GM19438 (cell line): Measurements from ENCODE around the gene KAZN.

Experiments
- ATAC-seq: cut with Tn5 transposase; IDR thresholded peaks from one replicate; pipeline ENCODE4 v1.9.1; 2021; ENCODE audit warnings: low read depth; ENCODE audit not compliant: unreplicated experiment

The KAZN gene

GRCh38 chr1:15062479-15063099 lies 464.1 kb downstream of the KAZN start:
- no peak for ATAC-seq

DNA sequence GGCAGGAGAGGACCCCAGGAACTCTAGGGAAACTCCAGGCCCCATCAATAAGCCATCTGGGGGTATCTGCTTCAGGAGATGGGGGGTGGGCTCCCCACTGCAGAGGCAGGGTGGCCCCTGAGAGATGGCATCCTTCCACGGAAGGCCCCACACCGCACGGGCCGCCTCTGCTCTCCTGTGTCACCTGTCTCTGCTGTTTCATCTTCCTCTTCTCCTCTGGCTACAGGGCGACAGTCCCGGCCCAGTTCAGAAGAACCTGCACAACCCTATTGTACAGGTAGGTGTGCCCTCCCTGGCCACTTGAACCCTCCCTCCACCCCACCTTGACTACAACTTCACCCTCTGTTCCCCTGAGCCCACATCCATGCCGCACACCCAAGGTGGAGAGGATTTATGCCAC lies 464.9 kb downstream of the KAZN start:
- no peak for ATAC-seq

DNA sequence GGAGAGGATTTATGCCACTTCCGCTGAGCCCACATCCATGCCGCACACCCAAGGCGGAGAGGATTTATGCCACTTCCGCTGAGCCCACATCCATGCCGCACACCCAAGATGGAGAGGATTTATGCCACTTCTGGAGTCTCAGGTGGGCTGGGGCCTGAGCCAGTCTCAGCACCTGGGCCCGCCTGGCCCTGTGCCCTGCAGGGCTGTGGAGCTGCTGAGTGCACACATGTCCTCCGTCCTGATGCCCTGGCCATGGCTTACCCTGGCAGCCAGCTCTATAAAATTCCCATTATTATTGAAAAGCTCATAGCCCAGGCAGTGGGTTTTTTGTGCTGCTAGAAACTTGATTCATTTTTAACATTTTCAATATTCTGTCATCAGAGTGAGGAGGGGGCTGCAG lies 465.3 kb downstream of the KAZN start:
- no peak for ATAC-seq

GRCh38 chr1:15064217-15064929 lies 465.9 kb downstream of the KAZN start:
- no peak for ATAC-seq

DNA sequence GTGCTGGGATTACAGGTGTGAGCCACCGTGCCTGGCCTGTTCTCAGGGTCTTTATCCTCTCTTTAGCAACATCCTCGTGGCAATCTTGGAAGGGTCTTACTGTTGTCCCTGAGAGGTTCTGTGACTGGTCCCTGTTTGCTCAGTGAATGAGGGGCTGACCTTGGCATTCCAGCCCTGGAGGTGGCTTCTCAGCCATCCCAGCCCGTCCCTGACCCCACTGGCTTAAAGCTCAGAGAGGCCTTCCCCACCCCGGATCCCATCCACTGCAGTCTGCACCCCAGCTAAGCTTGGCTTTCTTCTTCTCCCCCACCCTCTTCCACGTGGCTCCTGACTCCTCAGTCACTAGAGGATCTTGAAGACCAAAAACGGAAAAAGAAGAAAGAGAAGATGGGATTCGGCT lies 466.8 kb downstream of the KAZN start:
- no peak for ATAC-seq

DNA sequence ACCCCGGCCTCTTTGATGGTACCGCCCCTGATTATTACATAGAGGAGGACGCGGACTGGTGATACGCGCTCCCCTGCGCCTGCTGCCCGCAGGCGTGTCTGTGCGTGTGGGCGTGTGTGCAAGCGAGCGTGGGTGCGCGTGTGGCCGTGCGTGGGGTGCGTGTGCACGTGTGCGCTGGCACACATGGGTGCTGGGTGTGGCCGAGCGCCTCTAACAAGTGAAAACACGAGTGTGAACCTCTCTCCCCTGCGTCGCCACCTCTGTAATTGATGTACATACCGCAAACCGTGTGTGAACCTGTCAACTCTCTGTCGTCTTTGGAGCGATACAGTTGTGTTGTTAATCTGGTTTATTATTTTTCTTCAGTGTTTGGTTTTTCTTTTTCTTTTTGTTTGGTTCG lies 467.3 kb downstream of the KAZN start:
- ATAC-seq = no peak

DNA sequence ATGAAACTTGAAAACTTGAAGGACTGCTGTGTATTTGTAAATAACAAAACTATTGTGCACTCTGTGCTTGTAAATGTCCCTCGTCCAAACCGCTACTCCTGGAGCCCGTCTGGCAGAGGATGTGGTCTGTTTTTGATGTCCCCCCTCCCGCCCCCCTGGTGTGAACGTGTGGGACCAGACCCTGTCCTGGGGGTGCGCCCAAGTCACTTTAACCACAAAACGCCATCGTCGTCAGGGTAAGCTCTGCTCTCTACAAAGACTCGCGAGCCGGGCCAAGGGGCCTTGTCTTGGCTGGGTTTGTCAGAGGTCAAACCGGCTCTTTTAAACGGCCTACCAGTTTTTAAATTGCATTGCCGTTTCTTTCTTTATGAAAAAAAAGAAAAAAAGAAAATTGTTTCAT lies 467.7 kb downstream of the KAZN start:
- no peak for ATAC-seq

- ATAC-seq = no peak
Measured at GRCh38 chr1:15067148-15067547, 468.7 kb downstream of the KAZN start.

- no peak for ATAC-seq
Measured at GRCh38 chr1:15068152-15068551, 469.7 kb downstream of the KAZN start.

DNA sequence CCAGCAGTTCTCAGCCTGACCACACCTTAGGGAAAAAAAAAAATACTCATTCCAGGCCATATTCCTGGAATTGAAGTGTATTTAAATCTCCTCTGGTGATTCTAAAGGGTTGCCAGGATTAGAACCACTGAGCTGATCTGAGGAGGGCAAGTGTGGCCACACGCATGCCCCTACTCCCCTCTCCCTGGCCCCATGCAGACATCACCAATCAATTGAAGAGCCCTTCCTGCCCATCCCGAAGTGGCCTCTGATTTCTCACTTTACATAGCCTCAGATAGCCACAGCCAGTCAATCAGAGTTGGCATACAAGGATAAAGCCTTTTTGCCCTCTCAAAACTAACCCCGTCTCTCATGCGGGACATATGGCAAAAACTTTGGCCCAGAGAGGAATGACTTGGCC lies 470.5 kb downstream of the KAZN start:
- ATAC-seq = no peak

DNA sequence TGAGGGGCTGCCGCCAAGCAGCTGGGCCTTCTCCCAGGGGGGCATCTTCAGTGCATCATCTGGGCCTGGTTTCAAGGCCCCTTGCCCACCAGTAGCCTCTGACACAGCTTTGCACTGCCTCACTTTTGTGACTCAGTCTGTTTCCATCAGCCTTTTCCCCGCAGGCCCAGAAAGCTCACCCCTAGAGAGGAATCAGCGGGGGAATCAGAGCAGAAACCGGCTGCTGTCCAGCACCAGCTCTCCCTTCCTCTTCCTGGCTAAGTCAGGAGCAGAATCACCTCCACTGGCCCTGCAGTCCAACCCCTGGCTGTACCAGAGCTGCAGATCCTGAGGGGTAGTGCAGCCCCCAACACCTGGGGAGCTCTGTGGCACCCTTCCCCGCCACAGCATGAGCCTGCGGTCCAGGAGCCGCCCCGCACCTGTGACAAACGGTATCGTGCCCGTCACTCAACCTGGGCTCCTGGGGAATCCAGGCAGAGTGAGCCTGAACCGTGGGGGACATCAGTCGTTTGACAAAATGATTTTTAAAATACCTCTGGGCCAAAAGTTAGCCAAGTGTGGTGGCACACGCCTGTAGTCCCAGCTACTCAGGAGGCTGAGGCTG lies 471.8 kb downstream of the KAZN start:
- ATAC-seq = no peak

DNA sequence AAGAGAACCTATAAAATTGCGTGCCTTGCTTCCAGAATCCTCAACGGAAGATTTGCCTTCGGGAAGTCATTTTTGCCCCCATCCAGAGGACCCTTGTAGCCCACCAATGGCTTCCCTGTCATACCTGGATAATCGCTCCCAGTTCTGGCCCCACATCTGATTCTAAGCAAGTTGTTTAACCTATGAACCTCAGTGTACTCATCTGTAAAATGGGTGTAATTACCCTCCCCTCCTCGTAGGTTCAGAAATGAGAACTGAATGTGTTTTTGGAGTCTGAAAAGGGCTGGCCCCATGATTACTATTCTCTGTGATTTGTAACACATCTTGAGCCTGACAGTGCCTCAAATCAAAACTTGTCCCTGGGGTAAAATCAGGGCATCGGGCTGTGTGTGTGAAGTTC lies 473.5 kb downstream of the KAZN start:
- no peak for ATAC-seq

DNA sequence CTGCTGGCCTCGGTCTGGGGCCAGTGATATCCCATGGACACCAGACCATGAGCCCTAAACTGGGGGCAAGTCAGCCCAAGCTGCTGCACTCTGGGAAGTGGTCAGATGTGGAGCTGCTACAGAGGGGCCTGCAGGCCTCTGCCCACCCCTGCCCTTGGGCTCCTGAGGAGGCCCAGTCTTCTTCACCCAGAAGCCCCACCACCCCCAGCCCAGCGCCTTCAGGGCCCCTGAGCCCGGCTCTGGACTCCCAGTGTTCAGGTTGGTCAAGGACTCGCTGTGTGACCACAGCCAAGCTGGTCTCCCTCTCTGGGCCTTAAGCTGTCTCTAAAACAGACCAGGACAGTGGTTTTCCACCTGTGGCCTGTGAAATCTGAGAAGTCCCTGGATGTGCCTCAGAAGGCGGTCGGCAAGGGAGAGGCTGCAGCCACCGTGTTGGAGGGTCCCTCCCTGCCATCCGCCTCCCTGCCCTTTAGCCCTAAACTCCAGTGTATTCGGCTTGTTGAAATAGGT lies 475.4 kb downstream of the KAZN start:
- ATAC-seq = no peak

GRCh38 chr1:15075175-15075574 lies 476.7 kb downstream of the KAZN start:
- no peak for ATAC-seq

DNA sequence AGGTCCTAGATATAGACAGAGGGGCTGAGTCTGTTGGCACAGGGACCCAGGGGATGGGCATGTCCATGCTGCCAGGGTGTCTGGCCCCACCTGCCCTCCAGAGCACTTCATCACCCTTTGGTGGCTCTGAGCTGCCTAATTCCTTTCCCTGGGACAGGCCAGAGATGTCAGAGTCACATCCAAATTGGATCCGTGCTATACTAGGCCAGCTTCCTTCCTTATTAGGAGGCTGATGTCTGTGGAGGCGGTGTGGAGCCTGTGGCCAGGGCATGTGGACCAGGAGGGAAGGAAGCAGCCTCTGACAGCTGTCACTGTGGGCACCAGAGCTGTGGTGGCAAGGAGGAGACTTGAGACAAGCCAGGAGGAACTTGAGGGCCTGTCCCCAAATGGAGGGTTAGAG lies 477.3 kb downstream of the KAZN start:
- ATAC-seq = no peak

DNA sequence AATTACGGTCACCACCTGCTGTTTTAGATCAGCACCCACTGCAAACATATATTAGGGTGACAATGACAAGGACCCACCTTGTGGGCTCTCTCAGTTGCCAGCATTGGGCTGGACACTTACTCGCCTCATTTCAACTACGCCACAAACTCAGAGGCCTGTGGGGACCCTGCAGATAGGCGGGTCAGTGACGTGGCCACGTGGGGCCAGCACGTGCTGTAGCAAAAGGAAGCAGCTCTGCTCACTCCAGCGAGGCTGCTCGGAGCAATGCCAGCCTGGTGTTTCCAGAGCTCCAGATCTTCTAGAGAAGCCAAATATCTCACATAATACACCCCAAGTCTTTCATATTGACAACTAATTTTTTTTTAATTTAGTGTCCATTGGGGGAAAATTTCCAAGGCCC lies 478.3 kb downstream of the KAZN start:
- ATAC-seq = no peak

GRCh38 chr1:15077384-15077783 lies 478.9 kb downstream of the KAZN start:
- ATAC-seq = no peak

- ATAC-seq = no peak
Measured at GRCh38 chr1:15080328-15081007, 482.0 kb downstream of the KAZN start.

DNA sequence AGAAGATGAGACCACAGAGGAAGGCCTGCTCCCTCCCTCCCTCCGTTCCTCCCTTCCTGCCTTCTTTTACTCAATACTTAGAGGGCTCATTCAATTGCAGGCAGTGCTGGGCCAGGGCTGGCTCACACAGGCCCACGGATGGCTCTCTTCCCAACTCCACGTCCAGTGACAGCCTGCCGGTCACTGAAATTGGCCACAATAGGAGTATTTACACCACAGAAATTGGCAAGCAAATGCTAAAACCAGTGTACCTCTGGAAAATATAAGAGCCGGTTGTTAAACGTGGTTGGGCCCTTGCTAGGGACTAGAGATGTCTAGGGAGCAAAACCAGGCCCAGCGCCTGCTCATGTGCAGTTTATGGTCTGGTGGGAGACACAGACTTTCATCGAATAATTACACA lies 482.6 kb downstream of the KAZN start:
- ATAC-seq = no peak

GRCh38 chr1:15083578-15083977 lies 485.1 kb downstream of the KAZN start:
- ATAC-seq = no peak

DNA sequence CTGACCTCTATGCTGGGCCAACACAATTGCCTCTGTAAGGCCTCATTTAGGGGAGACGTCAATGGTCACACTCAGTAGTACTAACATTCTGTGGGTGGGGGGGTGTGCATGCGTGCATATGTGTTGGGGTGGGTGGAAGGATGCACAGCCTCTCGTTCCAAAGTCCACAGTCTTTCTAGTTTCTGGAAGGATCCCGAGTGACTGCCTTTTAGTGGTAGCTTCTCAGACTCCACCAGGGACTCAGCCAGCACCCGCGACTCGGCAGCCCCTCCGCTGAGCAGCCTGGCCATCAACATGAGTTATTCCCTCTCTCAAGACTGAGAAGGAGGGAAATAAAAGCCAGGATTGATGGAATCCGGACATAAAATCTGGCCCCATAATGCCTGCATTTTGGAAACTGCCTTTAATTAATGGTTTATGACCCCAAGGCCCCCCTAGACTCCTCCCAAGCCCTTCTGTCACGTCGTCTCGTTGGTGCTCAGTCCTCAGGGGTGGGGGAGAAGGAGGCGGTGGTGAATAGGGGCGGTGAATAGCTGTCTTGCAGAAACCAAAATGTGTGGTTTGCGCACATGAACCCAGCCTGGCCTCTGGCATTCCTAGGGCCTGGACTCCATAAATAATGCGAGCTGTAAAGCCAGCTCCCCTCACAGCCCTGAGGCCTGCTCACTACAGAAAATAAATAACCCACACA lies 489.9 kb downstream of the KAZN start:
- ATAC-seq = no peak
